Measurements from ENCODE around the gene EIF2D. TPM values are rescaled to one million over a fixed set of nuclear protein-coding genes. Genes with fewer than 3 reads are reported as not detected.

The EIF2D gene
- polyA plus RNA-seq, 3 donors, result 16.4 to 31.6 (median 16.8) TPM

GRCh38 chr1:206556047-206556749 is 56.1 kb downstream of the EIF2D start:
- H3K79me2 ChIP-seq (ENCODE audit: insufficient read depth, low read length), result peaks cover 48% of the 10 kb centered on the region
- Mint-ChIP-seq H3K4me3 (peak overlapping the region; percentile 98 to 99), H3K27me3 (ENCODE audit: low read depth in 3 of 3) (peaks cover 1 to 5% (median 2%) of the 10 kb centered on the region in 3 donors), H3K27ac (peak overlapping the region; percentile 82 to 100 (median 99)), H3K4me1 (peaks cover 55% of the 10 kb centered on the region), H3K36me3 (peaks cover 25 to 27% of the 10 kb centered on the region in 2 donors), H3K9me3 (peaks cover 0 to 2% (median 0%) of the 10 kb centered on the region in 7 donors)
- peaks cover 14 to 19% of the 10 kb centered on the region in 2 donors for H3K36me3 ChIP-seq (replicated peaks in 1 of 2; ENCODE audit: control insufficient read depth in 1 of 2, insufficient read depth in 2 of 2, low read length in 2 of 2)
- no peaks in the 10 kb centered on the region for H3K27me3 ChIP-seq (ENCODE audit: control insufficient read depth in 2 of 2, insufficient read depth in 2 of 2, low read length in 2 of 2)
- H3K4me1 ChIP-seq (ENCODE audit: control insufficient read depth in 1 of 2, insufficient read depth in 2 of 2, low read length in 2 of 2), result peaks cover 41 to 47% of the 10 kb centered on the region in 2 donors
- DNase-seq, result no peak
- H4K20me1 ChIP-seq (ENCODE audit: insufficient read depth, low read length), result peaks cover 26% of the 10 kb centered on the region
- WGBS (ENCODE audit: insufficient coverage), result 92% methylated on average over 4 of the region's 7 CpGs
- H3K4me3 ChIP-seq (replicated peaks in 1 of 3; ENCODE audit: low read depth in 2 of 3, low read length in 3 of 3), result peak overlapping the region; percentile 22 to 99 (median 93)
- intact Hi-C loops (cut with micrococcal nuclease), result no loop called here
- H3K9me3 ChIP-seq (replicated peaks in 1 of 2; ENCODE audit: control insufficient read depth in 1 of 2, insufficient read depth in 1 of 2, low read length in 2 of 2), result no peaks in the 10 kb centered on the region
- peak overlapping the region; percentile 100 for H3K9ac ChIP-seq (ENCODE audit: insufficient read depth, low read length, poor library complexity, severe bottlenecking)
- no peak for TF ChIP-seq CTCF (IDR thresholded peaks at IDR 0.05)
- peak overlapping the region in 1 of 2 donors; percentile 100 for H3K27ac ChIP-seq (ENCODE audit: low read depth in 1 of 2, low read length in 2 of 2)
- peak overlapping the region; percentile 91 for H3K4me2 ChIP-seq (replicated peaks; ENCODE audit: extremely low read depth, low read length, poor library complexity, severe bottlenecking)
- H2AFZ ChIP-seq (ENCODE audit: insufficient read depth, low read depth, low read length, poor library complexity, severe bottlenecking), result no peak overlapping the region

- Histone ChIP-seq H3K9me3 (replicated peaks in 1 of 2; ENCODE audit: control insufficient read depth in 1 of 2, insufficient read depth in 1 of 2, low read length in 2 of 2) (no peaks in the 10 kb centered on the region), H3K79me2 (ENCODE audit: insufficient read depth, low read length) (peaks cover 41% of the 10 kb centered on the region), H3K27me3 (ENCODE audit: control insufficient read depth in 2 of 2, insufficient read depth in 2 of 2, low read length in 2 of 2) (no peaks in the 10 kb centered on the region), H3K4me3 (replicated peaks in 1 of 3; ENCODE audit: low read depth in 2 of 3, low read length in 3 of 3) (no peak overlapping the region), H2AFZ (ENCODE audit: insufficient read depth, low read depth, low read length, poor library complexity, severe bottlenecking) (no peak overlapping the region), H3K36me3 (replicated peaks in 1 of 2; ENCODE audit: control insufficient read depth in 1 of 2, insufficient read depth in 2 of 2, low read length in 2 of 2) (peaks cover 7 to 12% of the 10 kb centered on the region in 2 donors), H3K4me2 (replicated peaks; ENCODE audit: extremely low read depth, low read length, poor library complexity, severe bottlenecking) (no peak overlapping the region), H3K9ac (ENCODE audit: insufficient read depth, low read length, poor library complexity, severe bottlenecking) (no peak overlapping the region), H3K4me1 (ENCODE audit: control insufficient read depth in 1 of 2, insufficient read depth in 2 of 2, low read length in 2 of 2) (peaks cover 35 to 40% of the 10 kb centered on the region in 2 donors), H4K20me1 (ENCODE audit: insufficient read depth, low read length) (peaks cover 19% of the 10 kb centered on the region), H3K27ac (ENCODE audit: low read depth in 1 of 2, low read length in 2 of 2) (no peak overlapping the region)
- no peak for TF ChIP-seq CTCF (IDR thresholded peaks at IDR 0.05)
- Mint-ChIP-seq H3K27ac (peak overlapping the region in 2 of 7 donors; percentile 18 to 70), H3K36me3 (peaks cover 18 to 21% of the 10 kb centered on the region in 2 donors), H3K4me1 (peaks cover 48% of the 10 kb centered on the region), H3K4me3 (no peak overlapping the region), H3K27me3 (ENCODE audit: low read depth in 3 of 3) (peaks cover 1 to 5% (median 2%) of the 10 kb centered on the region in 3 donors), H3K9me3 (peaks cover 0 to 3% (median 0%) of the 10 kb centered on the region in 7 donors)
- no peak for DNase-seq
- 96% methylated on average over 3 of the region's 10 CpGs for WGBS (ENCODE audit: insufficient coverage)
- intact Hi-C loops (cut with micrococcal nuclease), result no loop called here
These were observed 56.8 kb downstream of the EIF2D start for GRCh38 chr1:206555473-206555935.
